GM19193 (cell line): ENCODE measurements around the gene PF4V1.

Experiments
- POLR2A ChIP-seq: IDR thresholded peaks from 4 replicates; pipeline ENCODE4 v1.6.1; 2011; ENCODE audit not compliant: insufficient read depth, insufficient read length; ENCODE audit errors: extremely low read depth

Gene PF4V1

DNA sequence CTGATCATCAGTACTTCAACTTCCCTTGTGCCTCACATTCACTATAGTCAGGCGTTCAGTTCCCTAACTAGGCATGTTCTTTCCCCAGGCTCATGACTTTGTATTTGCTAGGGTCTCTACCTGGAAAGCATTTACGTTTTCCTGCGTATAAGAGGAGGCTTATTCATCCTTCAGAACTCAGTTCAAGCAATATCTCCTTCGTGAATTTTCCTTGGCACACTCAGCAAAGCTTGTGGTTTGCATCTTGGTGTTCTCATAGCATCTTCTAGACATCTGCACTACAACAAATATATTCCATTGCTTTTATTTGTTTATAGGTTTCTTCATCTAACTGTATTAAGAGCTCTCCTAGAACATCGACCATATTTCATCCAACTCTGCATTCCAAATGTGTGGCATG is 14.0 kb upstream of the PF4V1 start:
- TF ChIP-seq POLR2A, result no peak

DNA sequence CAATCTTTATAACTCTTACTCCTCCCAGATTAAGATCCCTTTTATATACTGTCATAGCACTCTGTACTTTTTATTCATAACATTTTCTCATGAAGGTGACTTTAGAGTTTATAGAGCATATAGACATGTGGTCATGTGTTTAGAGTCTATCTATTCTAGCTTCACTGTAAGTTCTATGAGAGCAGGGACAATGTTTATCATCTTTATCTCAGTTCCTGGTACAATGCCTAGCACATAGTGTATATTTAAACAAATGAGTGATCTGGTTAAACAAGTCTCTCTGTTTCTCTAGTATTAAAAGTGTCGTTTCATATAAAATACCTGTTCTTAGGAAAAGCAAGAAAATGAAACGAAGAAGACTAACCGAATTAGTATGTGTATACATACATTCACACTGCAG is 13.4 kb upstream of the PF4V1 start:
- no peak for TF ChIP-seq POLR2A

DNA sequence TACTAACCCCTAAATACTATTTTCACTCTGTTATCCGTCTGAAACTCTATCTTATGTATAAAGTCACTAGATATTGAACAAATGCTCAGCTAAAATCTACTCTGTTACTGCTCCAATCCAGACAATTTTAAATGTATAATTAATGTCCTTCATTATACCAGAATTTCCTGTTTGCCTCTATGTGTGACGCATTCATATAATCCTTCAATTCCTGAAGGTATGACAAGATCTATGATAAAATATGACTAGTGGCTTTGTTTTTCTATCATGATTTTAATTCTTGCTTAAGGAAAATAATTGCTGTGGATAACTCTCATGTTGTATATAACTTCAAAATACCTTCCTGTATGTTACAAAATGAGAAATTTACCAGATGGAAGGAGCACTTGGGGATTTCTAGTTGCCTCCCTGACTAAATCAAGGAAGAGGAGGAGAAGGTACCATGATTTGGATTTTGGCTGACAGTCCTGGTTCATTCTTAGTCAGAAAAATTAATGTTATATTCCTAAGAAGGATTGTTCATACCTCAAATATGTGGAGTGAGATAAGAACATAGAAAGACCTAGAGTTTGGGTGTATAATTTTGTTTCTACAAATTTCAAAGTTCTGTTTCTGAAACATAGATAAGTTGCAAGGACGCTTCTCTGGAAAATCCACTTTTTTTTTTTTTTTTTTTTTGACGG is 11.7 kb upstream of the PF4V1 start:
- no peak for TF ChIP-seq POLR2A

DNA sequence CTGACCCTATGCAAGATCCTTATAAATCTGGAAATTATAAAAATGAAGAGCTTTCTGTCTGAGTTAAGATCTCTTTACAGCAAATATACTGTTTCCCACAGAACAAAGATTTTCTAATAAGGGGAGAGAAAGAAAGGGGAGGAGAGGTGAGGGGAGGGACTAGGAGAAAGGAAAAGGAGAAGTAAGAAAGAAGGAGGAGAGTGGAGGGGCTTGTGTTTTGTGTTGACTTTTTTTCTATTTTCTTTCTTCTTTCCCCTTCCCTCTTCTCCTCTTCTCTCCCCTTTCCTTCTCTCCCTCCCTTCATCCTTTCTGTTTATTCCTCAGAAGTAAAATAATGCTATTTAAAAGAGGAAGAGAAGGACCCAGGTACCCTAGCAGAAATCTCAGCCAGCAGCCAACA is 10.4 kb upstream of the PF4V1 start:
- no peak for TF ChIP-seq POLR2A

DNA sequence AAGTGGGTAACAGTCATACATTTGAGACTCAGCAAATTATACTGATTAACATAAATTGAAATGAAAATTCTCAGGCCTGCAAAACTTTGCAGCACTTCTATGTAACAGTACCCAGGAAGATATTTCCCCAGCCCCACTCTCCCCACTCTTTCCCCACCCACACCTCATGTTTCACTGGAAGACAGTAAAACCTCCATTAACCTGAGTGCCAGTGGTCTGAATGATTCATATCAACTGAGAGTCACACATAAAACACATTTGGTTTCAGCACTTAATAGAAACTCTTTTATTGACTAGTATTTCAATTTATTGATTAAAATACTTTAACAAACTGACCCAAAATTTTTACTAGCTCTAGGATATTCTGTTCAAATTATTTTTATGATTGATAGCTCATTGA is 9.7 kb upstream of the PF4V1 start:
- no peak for TF ChIP-seq POLR2A

DNA sequence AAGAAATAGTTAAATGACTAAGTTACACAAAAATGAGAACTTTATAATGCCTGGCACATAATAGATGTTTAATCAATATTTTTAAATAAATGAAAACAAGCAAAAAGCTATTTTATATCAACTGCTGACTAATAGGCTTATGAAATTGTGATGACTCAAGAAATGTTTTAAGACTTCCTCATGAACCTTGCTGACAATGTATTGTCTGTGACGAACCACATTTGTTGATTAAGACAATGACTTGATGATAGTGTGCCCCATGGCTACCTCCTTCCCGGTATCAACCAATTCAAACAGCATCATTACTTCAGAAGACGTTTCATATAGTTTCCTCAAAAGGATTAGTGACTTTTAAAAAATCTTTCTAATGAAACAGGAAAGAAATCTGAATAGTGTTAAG is 8.8 kb upstream of the PF4V1 start:
- TF ChIP-seq POLR2A, result no peak

DNA sequence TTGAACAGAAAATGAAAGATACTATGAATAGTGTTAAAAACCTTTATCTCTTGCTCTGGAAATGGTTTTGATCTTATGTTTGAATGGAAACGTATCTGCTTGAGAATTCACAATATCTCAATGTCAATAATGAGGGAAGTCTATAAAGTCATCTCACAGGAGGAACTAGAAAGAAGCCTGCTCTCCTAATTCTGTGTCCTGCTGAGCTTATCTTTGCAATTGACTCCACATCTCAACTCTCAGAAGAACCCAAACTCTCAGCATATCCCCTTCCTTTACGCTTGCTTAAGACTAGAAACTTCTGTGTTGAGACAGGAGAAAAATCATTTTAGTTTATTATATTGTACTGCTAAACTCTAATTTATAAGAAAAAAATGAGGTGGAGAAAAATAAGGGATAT is 8.3 kb upstream of the PF4V1 start:
- TF ChIP-seq POLR2A, result no peak

DNA sequence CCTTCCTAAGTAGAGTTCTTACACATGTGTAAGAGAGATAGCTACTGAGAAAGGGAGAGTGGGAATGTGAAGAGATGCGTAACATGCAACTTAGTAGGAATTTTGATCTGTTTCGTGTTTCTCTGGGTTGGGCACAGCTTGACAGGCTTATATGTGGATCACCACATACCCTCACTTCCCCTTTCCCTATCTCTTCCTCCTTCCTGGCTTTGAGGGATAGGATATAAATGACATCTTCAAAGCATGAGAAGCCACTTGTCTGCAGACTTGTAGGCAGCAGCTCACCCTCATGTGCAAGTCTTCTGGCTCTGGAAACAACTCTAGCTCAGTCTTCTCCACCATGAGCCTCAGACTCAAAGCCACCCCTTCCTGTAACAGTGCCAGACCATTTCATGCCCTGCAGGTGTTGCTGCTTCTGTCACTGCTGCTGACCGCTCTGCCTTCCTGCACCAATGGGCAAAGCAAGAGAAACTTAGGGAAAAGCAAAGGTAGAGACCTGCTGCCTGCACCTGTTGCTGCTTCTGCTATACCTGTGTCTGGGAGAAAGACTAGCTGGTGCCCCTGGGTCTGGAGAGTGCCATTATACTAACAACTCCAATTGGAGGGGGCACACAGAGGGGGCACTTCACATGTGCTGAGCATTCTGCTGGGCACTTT is 5.4 kb upstream of the PF4V1 start:
- TF ChIP-seq POLR2A, result no peak

DNA sequence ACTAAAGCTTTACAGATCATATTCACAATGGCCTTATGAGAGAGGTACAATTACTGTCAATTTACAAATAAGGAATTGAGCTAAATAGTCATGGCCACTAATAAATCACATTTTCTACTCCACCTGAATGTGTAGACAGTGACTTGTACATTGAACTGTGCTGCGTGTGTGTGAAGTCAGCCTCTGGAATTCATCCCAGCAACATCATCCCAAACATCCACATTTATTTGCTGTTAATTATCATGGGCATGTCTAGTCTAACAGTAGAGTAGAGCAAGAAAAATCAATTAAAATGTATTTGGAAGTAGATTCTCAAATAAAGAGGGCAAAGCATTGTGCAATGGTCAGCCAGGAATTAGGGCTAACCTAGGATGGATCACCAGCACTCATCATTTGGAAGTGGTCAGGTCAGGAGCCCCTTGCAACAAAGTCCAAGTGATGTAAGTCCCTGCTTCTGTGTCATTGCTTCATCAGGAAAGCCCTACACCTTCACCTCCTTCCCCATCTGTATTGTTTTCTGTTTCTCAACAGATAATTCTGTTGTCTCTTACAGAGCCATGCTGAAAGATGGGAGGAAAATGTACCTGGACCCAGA is 4.8 kb upstream of the PF4V1 start:
- TF ChIP-seq POLR2A, result no peak

DNA sequence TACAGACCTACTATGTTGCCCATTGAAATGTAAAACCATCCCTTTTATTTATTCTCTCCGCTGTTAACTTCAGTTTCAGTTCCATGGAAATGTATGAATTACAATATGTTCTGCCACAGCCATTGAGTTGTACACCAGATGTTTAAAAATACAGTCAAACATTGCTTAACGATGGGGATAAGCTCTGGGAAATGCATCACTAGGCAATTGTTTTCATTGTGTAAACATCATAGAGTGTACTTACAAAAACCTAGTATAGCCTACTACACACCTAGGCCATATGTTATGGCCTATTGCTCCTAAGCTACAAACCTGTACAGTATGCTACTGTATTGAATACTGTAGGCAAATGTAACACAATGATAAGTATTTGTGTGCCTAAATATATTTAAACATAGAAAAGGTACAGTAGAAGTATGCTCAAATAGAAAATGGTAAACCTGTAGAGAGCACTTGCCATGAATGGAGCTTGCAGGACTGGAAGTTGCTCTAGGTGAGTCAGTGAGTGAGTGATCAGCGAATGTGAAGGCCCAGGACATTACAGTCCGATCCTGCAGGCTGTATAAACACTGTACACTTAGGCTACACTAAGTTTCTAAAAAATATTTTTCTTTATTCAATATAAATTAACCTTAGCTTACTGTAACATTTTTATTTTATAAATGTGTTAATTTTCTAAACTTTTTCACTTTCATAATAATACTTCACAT is 2.7 kb upstream of the PF4V1 start:
- TF ChIP-seq POLR2A, result no peak

DNA sequence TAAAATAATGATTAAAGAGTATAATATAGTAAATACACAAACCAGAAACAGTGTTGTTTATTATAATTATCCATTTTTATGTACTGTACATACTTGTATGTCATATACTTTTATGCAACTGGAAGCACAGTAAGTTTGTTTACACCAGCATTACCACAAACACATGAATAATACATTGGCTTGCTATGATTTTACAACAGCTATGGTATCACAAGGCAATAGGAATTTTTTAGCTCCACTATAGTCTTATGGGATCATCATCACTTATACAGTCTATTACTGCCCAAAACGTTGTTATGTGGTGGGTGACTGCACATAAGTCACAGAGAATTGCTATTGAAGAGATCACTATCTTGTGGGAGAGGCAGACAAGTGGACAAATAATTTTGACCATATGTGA is 1.8 kb upstream of the PF4V1 start:
- no peak for TF ChIP-seq POLR2A

DNA sequence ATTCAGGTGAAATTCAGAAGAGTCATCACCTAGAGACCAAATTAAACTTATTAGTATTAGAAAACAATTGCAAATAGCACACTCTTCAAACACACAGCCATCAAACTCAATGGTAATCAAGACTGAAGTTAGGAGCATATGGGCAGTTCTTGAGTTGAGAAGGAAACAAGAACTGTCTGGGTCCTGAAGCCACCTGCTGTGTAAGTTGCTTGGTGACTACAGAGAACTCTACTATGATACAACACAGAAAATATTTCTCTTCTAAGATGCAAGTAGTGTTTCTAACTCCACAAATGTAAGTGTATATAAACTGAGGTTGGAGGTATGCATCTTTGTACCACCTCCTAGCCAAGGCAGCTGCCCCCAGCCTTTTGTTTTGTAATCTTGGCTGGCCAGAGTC is 325 bp upstream of the PF4V1 start:
- TF ChIP-seq POLR2A, result no peak

DNA sequence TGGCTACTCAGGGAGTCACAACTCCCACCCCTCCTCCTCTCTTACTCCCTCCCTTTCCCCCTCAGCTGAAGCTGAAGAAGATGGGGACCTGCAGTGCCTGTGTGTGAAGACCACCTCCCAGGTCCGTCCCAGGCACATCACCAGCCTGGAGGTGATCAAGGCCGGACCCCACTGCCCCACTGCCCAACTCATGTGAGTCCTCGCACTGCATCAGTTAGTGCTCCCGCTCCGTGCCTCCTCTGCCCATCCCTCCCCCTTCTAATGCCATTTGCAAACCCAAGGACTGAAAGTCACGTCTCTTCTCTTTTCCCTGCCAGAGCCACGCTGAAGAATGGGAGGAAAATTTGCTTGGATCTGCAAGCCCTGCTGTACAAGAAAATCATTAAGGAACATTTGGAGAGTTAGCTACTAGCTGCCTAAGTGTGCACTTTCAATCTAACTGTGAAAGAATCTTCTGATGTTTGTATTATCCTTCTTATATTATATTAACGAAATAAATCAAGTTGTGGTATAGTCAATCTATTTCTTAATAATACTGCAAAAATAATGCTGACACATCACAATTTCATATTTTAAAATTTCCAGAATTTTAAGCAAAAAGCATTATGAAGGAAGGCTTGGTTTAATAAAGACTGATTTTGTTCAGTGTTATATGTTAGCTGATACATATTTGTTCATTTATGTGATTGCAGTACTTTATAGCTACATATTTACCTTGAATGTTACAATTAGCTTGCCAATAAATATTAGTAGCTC is 800 bp downstream of the PF4V1 start:
- TF ChIP-seq POLR2A, result no peak

DNA sequence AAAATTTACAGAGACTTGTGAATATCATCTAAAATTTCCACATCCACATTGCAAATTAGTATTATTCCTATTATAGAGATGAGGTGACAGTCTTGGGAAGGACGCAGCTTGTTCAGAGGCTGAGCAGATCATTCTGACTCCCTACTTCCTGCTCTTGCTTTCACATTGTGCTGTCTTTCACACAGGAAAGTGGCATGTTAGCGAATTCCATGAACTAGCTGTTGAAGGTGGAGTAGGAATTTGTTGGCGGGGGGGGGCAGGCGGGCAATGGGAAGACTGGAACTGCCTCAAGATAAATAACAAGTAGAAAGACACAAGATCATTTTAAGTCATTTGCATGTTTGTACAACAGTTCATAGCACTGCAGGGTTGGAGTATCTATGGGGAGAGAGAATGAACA is 2.3 kb downstream of the PF4V1 start:
- no peak for TF ChIP-seq POLR2A

DNA sequence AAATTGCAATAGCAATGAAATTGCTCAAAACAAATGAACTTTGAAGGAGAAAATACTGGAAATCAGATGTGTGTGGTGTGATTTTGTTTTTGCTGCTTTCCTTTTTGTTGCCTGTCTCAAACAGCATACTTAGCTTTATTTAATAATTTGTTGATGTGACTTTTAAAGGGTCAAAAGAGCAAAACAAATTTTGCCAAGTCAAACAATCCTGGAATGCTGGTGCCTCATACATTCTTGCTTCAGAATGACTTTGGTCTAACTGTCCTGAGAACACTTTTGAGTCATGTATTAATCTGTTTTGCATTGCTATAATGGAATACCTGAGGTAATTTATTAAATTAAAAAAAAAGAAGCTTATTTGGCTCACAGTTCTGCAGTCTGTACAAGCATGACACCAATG is 3.4 kb downstream of the PF4V1 start:
- TF ChIP-seq POLR2A, result no peak
